K562 (cell line): ENCODE data around the gene ANKH. TPM values are rescaled to one million over a fixed set of nuclear protein-coding genes. Genes with fewer than 3 reads are reported as not detected.

Experiments used
- C11orf30 ChIP-seq: fragments of 450-650 bp; IDR thresholded peaks from 2 replicates; pipeline ENCODE4 v1.6.1; 2016; ENCODE audit warnings: low read depth, mild to moderate bottlenecking
- EGR1 ChIP-seq: fragments of 450-650 bp; conservative IDR thresholded peaks from 2 replicates; pipeline ENCODE4 v1.6.1; 2017; ENCODE audit warnings: mild to moderate bottlenecking
- ERF ChIP-seq: fragments of 450-650 bp; formaldehyde crosslinking; IDR thresholded peaks from 2 replicates; pipeline ENCODE4 v1.4.0; 2020; ENCODE audit warnings: mild to moderate bottlenecking, mixed read lengths
- KAT2B ChIP-seq: IDR thresholded peaks from one replicate; pipeline ENCODE4 v1.6.1; 2012; ENCODE audit warnings: low read depth, mild to moderate bottlenecking, control low read depth, inconsistent platforms, low read length, moderate library complexity
- KDM1A ChIP-seq, 2 experiments: fragments of 450-650 bp; IDR thresholded peaks; 2 replicates each; pipeline ENCODE4 v1.6.1; 2016; ENCODE audit warnings: mild to moderate bottlenecking in 2 of 2
- KHSRP ChIP-seq: fragments of 450-650 bp; IDR thresholded peaks from 2 replicates; pipeline ENCODE4 v1.6.1; 2017
- MEF2D ChIP-seq: conservative IDR thresholded peaks from 2 replicates; pipeline ENCODE4 v1.6.1; 2016; ENCODE audit warnings: low read depth, missing genetic modification characterization, missing compliant biosample characterization
- NCOR1 ChIP-seq: fragments of 450-650 bp; IDR thresholded peaks from 2 replicates; pipeline ENCODE4 v1.6.1; 2016; ENCODE audit warnings: mild to moderate bottlenecking, moderate library complexity
- NR2C1 ChIP-seq, 2 experiments: fragments of 450-650 bp; IDR thresholded peaks; 2 replicates each; pipeline ENCODE4 v1.6.1; 2017; ENCODE audit warnings: mild to moderate bottlenecking in 2 of 2, antibody characterized with exemption in 1 of 2, inconsistent platforms in 1 of 2, missing compliant biosample characterization in 1 of 2, missing genetic modification characterization in 1 of 2
- ZBTB40 ChIP-seq, 2 experiments: fragments of 450-650 bp in 1 of 2; sonication (generic) in 1 of 2; formaldehyde crosslinking in 1 of 2; IDR thresholded peaks; 2 replicates each; pipeline versions ENCODE4 v1.7.1 to v1.9.0; 2016 to 2022; ENCODE audit warnings: inconsistent platforms in 1 of 2, mild to moderate bottlenecking in 1 of 2, missing genetic modification reagents in 1 of 2
- ZNF212 ChIP-seq: fragments of 450-650 bp; formaldehyde crosslinking; IDR thresholded peaks from 2 replicates; pipeline ENCODE4 v1.4.0; 2020; ENCODE audit warnings: mild to moderate bottlenecking
- ZNF224 ChIP-seq: sonication (generic); formaldehyde crosslinking; IDR thresholded peaks from 2 replicates; pipeline ENCODE4 v1.8.0; 2022; ENCODE audit warnings: mild to moderate bottlenecking, missing genetic modification reagents
- ZNF57 ChIP-seq: fragments of 450-650 bp; formaldehyde crosslinking; IDR thresholded peaks from 2 replicates; pipeline ENCODE4 v1.4.0; 2020; ENCODE audit warnings: mild to moderate bottlenecking, moderate library complexity
- ZNF639 ChIP-seq, 2 experiments: fragments of 200-800 bp in 1 of 2; sonication (Bioruptor generic) in 1 of 2; sonication (generic) in 1 of 2; formaldehyde crosslinking in 1 of 2; IDR thresholded peaks in 1 of 2; conservative IDR thresholded peaks in 1 of 2; 2 replicates each; pipeline versions ENCODE4 v1.5.0 to v1.6.1; 2016 to 2020; ENCODE audit warnings: missing compliant biosample characterization in 1 of 2, missing genetic modification characterization in 1 of 2, missing genetic modification reagents in 1 of 2
- polyA plus RNA-seq, 8 experiments: library from polyadenylated mRNA; depleted of rRNA in 4 of 8; stranded (reverse) in 5 of 8; unstranded in 3 of 8; fragments of >200 nt; fragmentation: Nextera tagmentation in 2 of 8; fragmentation: Illumina TruSeq in 1 of 8; extraction: Ambion mirVana in 2 of 8; extraction: Trizol in 1 of 8; gene quantifications; 2 replicates each; pipeline versions ENCODE4 v1.2.1 to v1.2.3, GENCODE V29; 2011 to 2014; ENCODE audit warnings: inconsistent platforms in 1 of 8, missing spikeins in 1 of 8
- total RNA-seq, 7 experiments: library from RNA; depleted of rRNA in 6 of 7; stranded (reverse); fragments of >200 nt in 6 of 7; fragmentation: Illumina TruSeq in 2 of 7; extraction: Trizol in 2 of 7; gene quantifications; 2 replicates each; pipeline versions ENCODE4 v1.2.1 to v1.2.3, GENCODE V29; 2011 to 2021; ENCODE audit warnings: low replicate concordance in 1 of 7
- TF ChIP-seq, protein P1 (sequence below): fragments of 250-450 bp; sonication (Bioruptor Pico); IDR thresholded peaks from 2 replicates; pipeline ENCODE4 v1.8.0; 2022; ENCODE audit warnings: inconsistent platforms

ANKH gene
- total and polyA plus RNA-seq, 9 of the 15 experiments (the other 6 are each of a cell fraction or from before 2014, with no cell fraction given): 0.79 to 12.2 (median 4.5) TPM

- TF ChIP-seq NR2C1 (IDR thresholded peaks at IDR 0.05) (no peak), NR2C1 (tag; IDR thresholded peaks at IDR 0.05) (no peak), C11orf30 (peak; percentile 56), MEF2D (tag) (no peak), ZNF212 (CRISPR knock-in tag) (no peak), ZNF57 (CRISPR knock-in tag) (no peak), ZNF639 (CRISPR knock-in tag; conservative IDR thresholded peaks at IDR 0.05 in 1 of 2, IDR thresholded peaks at IDR 0.05 in 1 of 2) (peak in 1 of 2 experiments; percentile 29; a peak in 1 of 4 replicates), EGR1 (no peak), ZBTB40 (IDR thresholded peaks at IDR 0.05) (no peak), ZBTB40 (CRISPR knock-in tag; IDR thresholded peaks at IDR 0.05) (no peak), KHSRP (no peak), KDM1A (IDR thresholded peaks at IDR 0.05) (no peak), ZNF224 (CRISPR knock-in tag) (no peak), NCOR1 (no peak), KAT2B (no peak), ERF (CRISPR knock-in tag) (no peak)
- TF ChIP-seq, protein P1, sequence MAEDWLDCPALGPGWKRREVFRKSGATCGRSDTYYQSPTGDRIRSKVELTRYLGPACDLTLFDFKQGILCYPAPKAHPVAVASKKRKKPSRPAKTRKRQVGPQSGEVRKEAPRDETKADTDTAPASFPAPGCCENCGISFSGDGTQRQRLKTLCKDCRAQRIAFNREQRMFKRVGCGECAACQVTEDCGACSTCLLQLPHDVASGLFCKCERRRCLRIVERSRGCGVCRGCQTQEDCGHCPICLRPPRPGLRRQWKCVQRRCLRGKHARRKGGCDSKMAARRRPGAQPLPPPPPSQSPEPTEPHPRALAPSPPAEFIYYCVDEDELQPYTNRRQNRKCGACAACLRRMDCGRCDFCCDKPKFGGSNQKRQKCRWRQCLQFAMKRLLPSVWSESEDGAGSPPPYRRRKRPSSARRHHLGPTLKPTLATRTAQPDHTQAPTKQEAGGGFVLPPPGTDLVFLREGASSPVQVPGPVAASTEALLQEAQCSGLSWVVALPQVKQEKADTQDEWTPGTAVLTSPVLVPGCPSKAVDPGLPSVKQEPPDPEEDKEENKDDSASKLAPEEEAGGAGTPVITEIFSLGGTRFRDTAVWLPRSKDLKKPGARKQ: no peak
Measured at GRCh38 chr5:14676320-14676719, 195.3 kb downstream of the ANKH start (continued).
